Measurements from ENCODE around the gene SLC25A13.

The SLC25A13 gene

DNA sequence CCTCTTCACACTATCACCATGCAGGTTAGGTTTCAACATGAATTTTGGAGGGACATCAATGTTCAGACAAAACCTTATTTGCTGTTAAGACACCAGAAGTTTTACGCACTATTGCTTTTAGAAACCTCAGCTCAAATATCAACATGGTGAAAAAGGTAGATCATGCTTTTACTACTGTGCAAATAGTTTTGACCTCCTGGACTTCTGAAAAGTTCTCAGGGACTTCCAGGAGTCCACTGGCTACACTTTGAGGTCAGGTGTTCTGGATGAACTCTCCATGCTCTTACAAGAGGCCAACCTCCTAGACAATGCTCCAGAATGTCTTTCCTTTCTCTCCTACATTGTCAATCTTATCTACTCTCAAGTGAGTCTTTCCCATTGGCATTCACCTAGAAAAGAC lies 55.9 kb downstream of the SLC25A13 start:
- no peak overlapping the region for H3K9ac ChIP-seq (ENCODE audit: low read depth, low read length)
- H3K4me1 ChIP-seq (ENCODE audit: insufficient read depth, low read length), result no peaks in the 10 kb centered on the region
- H3K36me3 ChIP-seq (ENCODE audit: insufficient read depth, low read length), result no peaks in the 10 kb centered on the region
- H3K9me3 ChIP-seq (ENCODE audit: control insufficient read depth, insufficient read depth, low read length), result no peaks in the 10 kb centered on the region

DNA sequence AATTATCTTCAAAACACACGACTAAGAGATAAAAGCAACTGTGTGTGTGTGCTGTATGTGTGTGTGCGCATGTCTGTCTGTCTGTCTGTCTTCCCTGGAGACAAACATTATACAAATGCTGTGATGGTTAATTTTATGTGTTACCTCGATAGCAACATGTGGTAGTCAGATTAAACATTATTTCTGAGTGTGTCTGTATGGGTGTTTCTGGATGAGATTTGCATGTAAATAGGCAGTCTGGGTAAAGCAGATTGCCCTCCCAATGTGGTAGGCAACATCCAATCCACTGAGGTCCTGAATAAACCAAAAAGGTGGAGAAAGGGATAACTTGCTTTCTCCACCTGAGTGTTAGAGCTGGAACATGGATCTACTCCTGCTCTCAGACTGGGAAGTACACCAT lies 67.9 kb downstream of the SLC25A13 start:
- H3K9me3 ChIP-seq (ENCODE audit: control insufficient read depth, insufficient read depth, low read length), result no peaks in the 10 kb centered on the region
- H3K4me1 ChIP-seq (ENCODE audit: insufficient read depth, low read length), result 0 out of 2 replicates have a peak, but pooled peaks cover 3% of the 10 kb centered on the region
- no peaks in the 10 kb centered on the region for H3K36me3 ChIP-seq (ENCODE audit: insufficient read depth, low read length)
- no peak overlapping the region for H3K9ac ChIP-seq (ENCODE audit: low read depth, low read length)

DNA sequence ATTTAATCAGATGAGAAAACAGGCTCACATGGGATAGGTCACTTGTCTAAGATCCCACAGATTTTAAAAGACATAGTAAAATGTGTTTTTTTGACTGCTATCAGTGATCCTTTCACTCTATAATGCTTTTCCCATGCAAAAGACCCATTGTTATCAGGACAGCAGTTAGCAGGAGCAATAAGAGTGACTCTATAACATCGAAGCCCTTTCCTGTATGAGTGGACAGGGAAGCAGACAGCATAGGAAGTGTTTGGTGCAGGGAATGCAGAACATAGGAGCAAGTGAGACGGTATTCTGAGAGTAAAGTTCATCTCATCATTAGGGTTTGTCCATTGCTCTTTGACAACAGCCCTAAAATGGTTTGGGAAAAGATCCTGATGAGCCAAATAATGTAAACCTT lies 68.5 kb downstream of the SLC25A13 start:
- 0 out of 2 replicates have a peak, but pooled peaks cover 3% of the 10 kb centered on the region for H3K4me1 ChIP-seq (ENCODE audit: insufficient read depth, low read length)
- no peak overlapping the region for H3K9ac ChIP-seq (ENCODE audit: low read depth, low read length)
- H3K9me3 ChIP-seq (ENCODE audit: control insufficient read depth, insufficient read depth, low read length), result no peaks in the 10 kb centered on the region
- no peaks in the 10 kb centered on the region for H3K36me3 ChIP-seq (ENCODE audit: insufficient read depth, low read length)

DNA sequence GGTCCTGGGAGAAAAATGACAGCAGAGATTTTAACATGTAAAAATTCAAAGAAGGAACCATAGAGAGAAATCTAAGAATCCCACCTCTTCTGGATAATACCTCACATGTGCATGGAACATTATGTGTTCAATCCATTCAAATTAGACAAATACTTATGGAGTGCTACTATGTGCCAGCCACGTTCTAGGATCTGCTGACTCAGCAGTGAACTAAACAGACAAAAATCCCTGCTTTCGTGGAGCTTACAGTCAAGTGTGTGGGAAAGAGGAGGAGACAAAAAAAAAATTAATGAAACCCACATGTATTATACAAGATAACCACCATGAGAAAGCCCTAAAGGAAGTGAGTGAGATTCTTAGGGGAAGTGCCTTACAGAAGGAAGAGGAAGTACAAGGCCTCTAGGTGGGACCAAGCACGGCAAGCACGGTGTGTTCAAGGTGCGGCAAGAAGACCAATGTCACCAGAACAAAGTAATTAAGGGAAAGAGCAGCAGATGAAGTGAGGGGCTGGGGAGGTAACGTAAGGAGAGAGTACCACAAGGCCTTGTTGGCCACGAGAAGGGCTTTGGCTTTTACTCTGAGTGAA lies 71.0 kb downstream of the SLC25A13 start:
- H3K36me3 ChIP-seq (ENCODE audit: insufficient read depth, low read length), result no peaks in the 10 kb centered on the region
- H3K4me1 ChIP-seq (ENCODE audit: insufficient read depth, low read length), result 0 out of 2 replicates have a peak, but pooled peaks cover 3% of the 10 kb centered on the region
- no peaks in the 10 kb centered on the region for H3K9me3 ChIP-seq (ENCODE audit: control insufficient read depth, insufficient read depth, low read length)
- H3K9ac ChIP-seq (ENCODE audit: low read depth, low read length), result no peak overlapping the region

DNA sequence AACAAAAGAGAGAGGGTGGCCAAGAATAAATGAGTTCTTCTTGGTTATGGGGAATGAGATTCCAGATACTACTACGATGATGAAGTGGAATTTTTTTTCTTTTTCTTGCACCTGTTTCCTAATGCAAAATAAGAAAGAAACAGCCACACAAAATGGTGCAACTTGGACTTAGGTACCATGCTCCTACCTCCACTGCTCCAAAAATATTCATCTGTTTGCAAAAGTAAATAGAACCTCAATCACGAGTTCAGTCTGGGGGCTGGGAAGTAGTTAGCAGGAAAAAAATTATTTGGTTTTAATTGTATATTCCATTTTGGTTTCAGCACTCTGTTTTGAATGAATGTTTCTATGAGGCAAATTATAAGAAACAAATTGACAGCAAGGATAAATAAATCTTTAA lies 73.5 kb downstream of the SLC25A13 start:
- no peaks in the 10 kb centered on the region for H3K36me3 ChIP-seq (ENCODE audit: insufficient read depth, low read length)
- no peaks in the 10 kb centered on the region for H3K9me3 ChIP-seq (ENCODE audit: control insufficient read depth, insufficient read depth, low read length)
- no peak overlapping the region for H3K9ac ChIP-seq (ENCODE audit: low read depth, low read length)
- no peaks in the 10 kb centered on the region for H3K4me1 ChIP-seq (ENCODE audit: insufficient read depth, low read length)

DNA sequence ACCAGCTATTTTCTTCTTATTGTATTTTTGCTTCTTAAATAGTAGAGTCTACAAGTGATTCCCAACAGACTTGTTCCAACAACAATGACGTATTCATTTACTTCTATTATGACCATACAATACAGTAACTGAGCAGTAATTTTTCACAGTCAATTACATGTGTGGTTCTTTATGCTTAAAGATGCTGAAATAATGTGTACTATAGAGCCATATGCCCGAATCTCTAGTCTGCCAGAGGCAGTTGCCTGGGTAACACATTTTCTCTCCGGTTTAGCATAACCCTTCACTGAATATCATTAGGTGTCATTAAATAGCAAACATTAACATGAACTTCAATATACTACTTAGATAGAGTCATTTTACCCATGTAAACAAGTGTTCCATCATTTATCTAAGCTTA lies 75.0 kb downstream of the SLC25A13 start:
- H3K9me3 ChIP-seq (ENCODE audit: control insufficient read depth, insufficient read depth, low read length), result no peaks in the 10 kb centered on the region
- H3K36me3 ChIP-seq (ENCODE audit: insufficient read depth, low read length), result no peaks in the 10 kb centered on the region
- no peak overlapping the region for H3K9ac ChIP-seq (ENCODE audit: low read depth, low read length)
- H3K4me1 ChIP-seq (ENCODE audit: insufficient read depth, low read length), result no peaks in the 10 kb centered on the region

DNA sequence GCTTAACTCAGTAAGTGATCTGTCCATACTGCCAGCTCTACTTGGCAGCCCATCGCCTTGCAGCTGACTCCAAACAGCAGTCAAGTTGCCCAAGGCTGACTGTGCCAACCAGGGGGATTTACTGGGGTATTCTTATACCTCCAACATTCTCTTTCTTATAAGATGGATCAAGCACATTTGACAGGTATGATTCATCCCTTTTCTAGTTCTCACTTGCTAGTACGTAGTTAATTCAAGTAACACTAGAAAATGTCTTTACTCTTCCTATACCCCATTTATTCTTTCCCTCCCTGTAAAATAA lies 77.0 kb downstream of the SLC25A13 start:
- Histone ChIP-seq H3K9me3 (ENCODE audit: control insufficient read depth, insufficient read depth, low read length) (no peaks in the 10 kb centered on the region), H3K36me3 (ENCODE audit: insufficient read depth, low read length) (no peaks in the 10 kb centered on the region), H3K9ac (ENCODE audit: low read depth, low read length) (no peak overlapping the region), H3K4me1 (ENCODE audit: insufficient read depth, low read length) (no peaks in the 10 kb centered on the region)

DNA sequence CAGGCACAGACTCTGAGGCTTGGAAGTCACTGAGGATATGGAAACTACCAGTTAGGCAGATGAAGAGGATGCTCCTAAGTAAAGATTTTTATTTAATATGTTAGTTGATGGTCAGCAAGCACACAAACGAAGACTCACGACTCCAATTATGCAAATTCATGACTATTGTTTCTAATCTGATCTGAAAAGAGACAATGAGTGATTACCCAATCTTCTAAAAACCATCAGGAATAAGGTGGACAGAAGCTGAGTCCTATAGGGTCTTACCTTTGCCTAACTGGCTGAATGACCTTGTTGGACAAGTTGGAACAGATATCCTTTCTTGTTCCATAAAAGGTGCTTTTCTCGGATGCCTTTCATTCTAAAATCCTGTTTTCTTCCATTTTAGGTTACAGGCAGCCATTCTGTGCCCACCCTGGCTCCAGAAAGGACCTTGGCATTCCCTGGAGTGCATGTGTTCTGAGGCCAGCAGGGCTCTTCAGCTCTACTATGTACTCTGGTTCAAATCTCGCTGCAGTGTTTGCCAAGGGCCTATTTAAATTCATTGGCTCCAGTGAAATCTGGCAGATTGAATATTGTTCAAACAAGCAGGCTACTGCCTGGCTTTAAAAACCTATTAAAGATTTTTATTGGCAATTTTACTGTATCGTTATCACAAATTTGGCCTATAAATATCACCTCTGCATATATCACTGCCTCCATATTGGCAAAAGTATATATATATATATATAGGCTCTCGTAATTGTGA lies 77.5 kb downstream of the SLC25A13 start:
- Histone ChIP-seq H3K36me3 (ENCODE audit: insufficient read depth, low read length) (no peaks in the 10 kb centered on the region), H3K9me3 (ENCODE audit: control insufficient read depth, insufficient read depth, low read length) (no peaks in the 10 kb centered on the region), H3K9ac (ENCODE audit: low read depth, low read length) (no peak overlapping the region), H3K4me1 (ENCODE audit: insufficient read depth, low read length) (no peaks in the 10 kb centered on the region)

DNA sequence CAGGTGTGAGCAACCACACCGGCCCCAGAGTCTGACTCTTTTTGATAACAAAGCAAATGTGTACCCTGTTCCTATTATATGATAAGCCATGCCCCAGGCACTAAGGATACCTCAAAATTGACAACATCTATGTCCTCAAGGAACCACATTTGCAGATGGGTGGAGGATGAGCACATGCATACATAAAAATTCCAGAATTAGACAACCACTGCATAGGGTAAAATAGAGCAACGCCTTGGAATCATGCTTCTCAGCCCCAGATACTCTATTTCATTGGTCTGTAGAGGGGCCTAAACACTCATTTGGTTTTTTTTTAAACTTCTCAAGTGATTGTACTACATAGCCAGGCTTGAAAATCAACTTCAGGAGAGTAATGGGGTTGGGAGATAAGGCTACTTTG lies 78.7 kb downstream of the SLC25A13 start:
- H3K9ac ChIP-seq (ENCODE audit: low read depth, low read length), result no peak overlapping the region
- H3K4me1 ChIP-seq (ENCODE audit: insufficient read depth, low read length), result no peaks in the 10 kb centered on the region
- H3K9me3 ChIP-seq (ENCODE audit: control insufficient read depth, insufficient read depth, low read length), result no peaks in the 10 kb centered on the region
- no peaks in the 10 kb centered on the region for H3K36me3 ChIP-seq (ENCODE audit: insufficient read depth, low read length)

DNA sequence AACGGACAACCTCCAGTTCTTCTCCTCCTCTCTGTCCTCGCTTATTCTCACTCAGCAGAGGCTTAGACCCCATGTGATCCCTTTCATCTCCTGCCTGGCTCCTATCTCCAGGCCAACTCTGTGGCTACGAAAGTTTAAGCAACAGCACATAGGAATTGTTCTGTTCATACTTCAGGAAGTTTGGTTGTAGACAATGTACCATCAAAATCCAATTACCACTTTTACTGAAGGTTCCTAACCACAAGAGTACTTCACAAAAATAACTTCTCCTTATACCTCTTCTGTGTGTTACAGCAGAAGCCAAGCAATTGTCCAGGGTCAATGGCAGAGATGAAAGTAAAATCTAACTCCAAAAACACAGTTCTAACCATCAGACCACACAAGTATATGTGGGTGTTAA lies 80.0 kb downstream of the SLC25A13 start:
- Histone ChIP-seq H3K36me3 (ENCODE audit: insufficient read depth, low read length) (no peaks in the 10 kb centered on the region), H3K9me3 (ENCODE audit: control insufficient read depth, insufficient read depth, low read length) (no peaks in the 10 kb centered on the region), H3K4me1 (ENCODE audit: insufficient read depth, low read length) (no peaks in the 10 kb centered on the region; the same call in 1 of the 2 replicates), H3K9ac (ENCODE audit: low read depth, low read length) (no peak overlapping the region)

DNA sequence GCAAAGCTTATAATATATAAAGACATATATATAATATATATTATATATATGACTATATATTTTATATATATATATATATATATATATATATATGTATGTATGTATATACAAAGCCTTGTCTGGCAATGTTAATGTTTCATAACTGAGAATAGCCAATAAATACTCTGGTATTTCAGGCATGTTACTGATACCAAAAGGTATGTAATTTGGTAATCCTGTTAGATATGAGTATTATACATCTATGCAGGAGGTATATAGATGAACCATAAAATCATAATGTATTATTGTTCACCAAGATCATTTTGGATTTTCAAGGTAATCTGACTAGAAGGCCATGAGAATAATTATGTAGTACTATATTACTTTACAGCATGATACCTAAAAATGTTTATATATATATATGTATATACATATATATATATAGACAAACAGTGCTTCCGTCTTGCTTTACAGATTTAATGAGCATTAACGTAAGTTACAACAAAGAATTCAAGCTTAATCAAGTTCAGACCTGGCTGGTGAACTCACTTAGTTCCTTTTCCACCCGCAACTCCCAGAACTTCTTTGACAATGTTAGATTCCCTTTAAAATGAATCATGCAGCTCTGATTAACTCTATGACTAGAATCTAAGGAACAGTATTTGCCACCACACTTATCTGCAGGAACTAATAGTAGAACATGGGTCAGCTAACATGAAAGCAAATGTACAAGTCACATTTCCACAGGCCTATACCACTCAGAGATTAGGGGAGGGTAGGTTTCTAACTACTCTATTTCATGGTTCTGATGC lies 82.7 kb downstream of the SLC25A13 start:
- H3K9me3 ChIP-seq (ENCODE audit: control insufficient read depth, insufficient read depth, low read length), result no peaks in the 10 kb centered on the region
- no peaks in the 10 kb centered on the region for H3K36me3 ChIP-seq (ENCODE audit: insufficient read depth, low read length)
- no peak overlapping the region for H3K9ac ChIP-seq (ENCODE audit: low read depth, low read length)
- peaks cover 5% of the 10 kb centered on the region; the same call in 1 of the 2 replicates for H3K4me1 ChIP-seq (ENCODE audit: insufficient read depth, low read length)

DNA sequence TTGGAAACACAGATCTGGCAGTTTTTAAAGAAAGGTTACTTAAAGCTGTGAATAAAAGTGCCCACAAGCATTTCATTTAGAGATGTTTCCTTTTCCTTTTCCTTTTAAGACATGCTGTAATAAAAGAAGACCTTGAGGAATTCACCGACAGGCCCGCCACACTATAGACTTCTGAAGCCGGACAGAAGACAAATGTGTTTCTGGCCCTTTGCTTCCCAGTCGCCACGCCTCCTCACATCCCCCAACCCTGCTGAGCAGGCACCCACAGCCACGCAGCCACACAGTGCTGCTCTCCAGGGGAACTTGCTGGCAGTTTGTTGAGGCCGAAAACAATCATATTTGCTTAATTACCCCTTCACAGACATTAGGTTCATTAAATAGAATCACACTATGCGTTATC lies 83.4 kb downstream of the SLC25A13 start:
- no peaks in the 10 kb centered on the region for H3K36me3 ChIP-seq (ENCODE audit: insufficient read depth, low read length)
- H3K9me3 ChIP-seq (ENCODE audit: control insufficient read depth, insufficient read depth, low read length), result no peaks in the 10 kb centered on the region
- H3K4me1 ChIP-seq (ENCODE audit: insufficient read depth, low read length), result peaks cover 5% of the 10 kb centered on the region; the same call in 1 of the 2 replicates
- H3K9ac ChIP-seq (ENCODE audit: low read depth, low read length), result no peak overlapping the region

DNA sequence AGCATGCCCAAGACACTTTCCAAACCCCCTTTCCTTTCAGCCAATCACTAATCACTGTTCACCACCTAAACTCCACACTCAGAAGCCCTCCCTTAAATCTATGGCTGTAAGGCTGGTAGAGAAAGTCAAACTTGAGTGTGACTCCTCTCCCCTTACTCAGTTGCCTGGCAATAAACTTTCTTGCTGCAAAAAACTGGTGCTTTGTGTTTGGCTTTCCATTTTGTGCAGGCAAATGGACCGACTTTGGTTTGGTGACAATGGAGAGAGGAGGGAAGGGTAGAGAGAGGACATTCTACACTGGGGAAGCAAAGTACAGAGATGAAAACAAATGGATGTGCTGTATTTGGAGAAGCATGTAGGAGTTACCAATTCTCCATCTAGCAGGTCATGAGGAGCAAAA lies 84.9 kb downstream of the SLC25A13 start:
- Histone ChIP-seq H3K36me3 (ENCODE audit: insufficient read depth, low read length) (no peaks in the 10 kb centered on the region), H3K9ac (ENCODE audit: low read depth, low read length) (no peak overlapping the region), H3K9me3 (ENCODE audit: control insufficient read depth, insufficient read depth, low read length) (no peaks in the 10 kb centered on the region), H3K4me1 (ENCODE audit: insufficient read depth, low read length) (peaks cover 5% of the 10 kb centered on the region; the same call in 1 of the 2 replicates)

DNA sequence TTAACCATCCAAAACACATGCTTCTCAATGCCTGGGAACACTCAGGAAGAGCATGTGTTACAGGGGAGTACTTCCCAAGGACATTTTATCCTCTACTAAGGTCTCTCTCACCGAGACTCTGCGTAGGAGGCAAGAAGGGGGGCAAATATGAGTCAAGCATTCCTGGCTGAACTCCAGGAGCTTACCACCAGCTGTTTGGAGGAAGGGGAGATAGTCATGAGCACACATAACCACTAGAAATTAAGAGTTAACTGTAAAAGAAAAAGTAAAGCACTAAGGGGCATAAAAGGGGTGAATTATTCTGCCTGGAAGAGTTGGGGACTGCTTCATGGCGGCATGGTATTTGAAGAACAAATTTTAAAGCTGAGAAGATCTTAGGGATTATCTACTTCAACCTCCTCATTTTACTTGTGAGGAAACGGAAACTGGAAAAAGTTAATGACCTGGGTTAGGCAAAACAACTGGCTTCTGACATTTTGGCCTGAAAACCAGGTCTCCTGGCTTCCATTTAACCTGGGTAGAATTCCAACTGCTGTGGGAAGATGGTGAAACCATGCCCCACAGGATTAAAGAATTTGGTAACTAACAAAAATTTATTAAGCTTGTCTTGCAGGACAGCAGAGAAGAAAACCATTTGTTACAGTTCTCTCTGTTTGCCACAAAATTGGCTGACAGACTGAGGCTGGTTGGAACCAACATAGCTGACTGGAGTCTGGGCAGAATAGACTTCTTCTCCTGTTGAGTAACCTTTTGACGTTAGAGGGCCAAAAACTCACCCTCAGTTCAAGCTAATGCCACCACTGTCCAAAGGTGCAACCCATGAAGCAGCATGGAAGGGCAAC lies 85.5 kb downstream of the SLC25A13 start:
- Histone ChIP-seq H3K9me3 (ENCODE audit: control insufficient read depth, insufficient read depth, low read length) (no peaks in the 10 kb centered on the region), H3K4me1 (ENCODE audit: insufficient read depth, low read length) (peaks cover 5% of the 10 kb centered on the region; the same call in 1 of the 2 replicates), H3K9ac (ENCODE audit: low read depth, low read length) (no peak overlapping the region), H3K36me3 (ENCODE audit: insufficient read depth, low read length) (no peaks in the 10 kb centered on the region)

Data from ES-I3 (cell line).